CD4-positive, alpha-beta T cell treated with Interleukin-2 at 100 ng/mL for 4 hours (primary cell): ENCODE data around the gene DKK2.

Source experiments
- DNase-seq: peaks from one replicate; pipeline ENCODE4 v3.0.0-alpha.2; 2020; ENCODE audit warnings: low spot score

The DKK2 gene

GRCh38 chr4:107017443-107018343, 18.4 kb downstream of the DKK2 start:
- DNase-seq: no peak

- DNase-seq: no peak
Observed at GRCh38 chr4:107011312-107011711, 24.8 kb downstream of the DKK2 start.

- DNase-seq: no peak
Observed at GRCh38 chr4:107009196-107009968, 26.7 kb downstream of the DKK2 start.

GRCh38 chr4:107008115-107008514, 28.0 kb downstream of the DKK2 start:
- no peak for DNase-seq

GRCh38 chr4:107006218-107006617, 29.9 kb downstream of the DKK2 start:
- no peak for DNase-seq

- DNase-seq: no peak
Observed at GRCh38 chr4:106996490-106996889, 39.6 kb downstream of the DKK2 start.

- no peak for DNase-seq
Observed at GRCh38 chr4:106993827-106994226, 42.3 kb downstream of the DKK2 start.

- no peak for DNase-seq
Observed at GRCh38 chr4:106987311-106987710, 48.8 kb downstream of the DKK2 start.

- no peak for DNase-seq
Observed at GRCh38 chr4:106986486-106986885, 49.6 kb downstream of the DKK2 start.

- DNase-seq: no peak
Observed at GRCh38 chr4:106985830-106986229, 50.3 kb downstream of the DKK2 start.

GRCh38 chr4:106982711-106983211, 53.4 kb downstream of the DKK2 start:
- DNase-seq: no peak

GRCh38 chr4:106981431-106981830, 54.7 kb downstream of the DKK2 start:
- DNase-seq: no peak

GRCh38 chr4:106979476-106979875, 56.6 kb downstream of the DKK2 start:
- no peak for DNase-seq

- no peak for DNase-seq
Observed at GRCh38 chr4:106978046-106978774, 57.9 kb downstream of the DKK2 start.

- no peak for DNase-seq
Observed at GRCh38 chr4:106971636-106972035, 64.5 kb downstream of the DKK2 start.

GRCh38 chr4:106967892-106968291, 68.2 kb downstream of the DKK2 start:
- DNase-seq: no peak

- DNase-seq: no peak
Observed at GRCh38 chr4:106953036-106953705, 82.9 kb downstream of the DKK2 start.

GRCh38 chr4:106951891-106952290, 84.2 kb downstream of the DKK2 start:
- no peak for DNase-seq

- no peak for DNase-seq
Observed at GRCh38 chr4:106941841-106942240, 94.3 kb downstream of the DKK2 start.

- DNase-seq: no peak
Observed at GRCh38 chr4:106930522-106930921, 105.6 kb downstream of the DKK2 start.

- DNase-seq: no peak
Observed at GRCh38 chr4:106929248-106929647, 106.9 kb downstream of the DKK2 start.

GRCh38 chr4:106914223-106914622, 121.9 kb downstream of the DKK2 start:
- no peak for DNase-seq
